ENCODE data around the gene ZNF609.

ZNF609 gene

GRCh38 chr15:64699751-64700388 is 239.5 kb downstream of the ZNF609 start:
- H3K4me3 ChIP-seq (ENCODE audit: low read depth, low read length) = peak overlapping the region; percentile 85
- peak overlapping the region; percentile 92 for H3K9ac ChIP-seq (ENCODE audit: low read length)
- no peaks in the 10 kb centered on the region for H3K9me3 ChIP-seq (ENCODE audit: control insufficient read depth, insufficient read depth, low read depth, low read length)
- peaks cover 44% of the 10 kb centered on the region for H3K36me3 ChIP-seq (ENCODE audit: control insufficient read depth, insufficient read depth, low read length)
- no peaks in the 10 kb centered on the region for H3K27me3 ChIP-seq (ENCODE audit: control insufficient read depth, insufficient read depth, low read length)
- H3K4me1 ChIP-seq (ENCODE audit: control insufficient read depth, insufficient read depth, low read length) = peaks cover 58% of the 10 kb centered on the region
- H3K27ac ChIP-seq (ENCODE audit: low read depth, low read length) = peak overlapping the region; percentile 91

DNA sequence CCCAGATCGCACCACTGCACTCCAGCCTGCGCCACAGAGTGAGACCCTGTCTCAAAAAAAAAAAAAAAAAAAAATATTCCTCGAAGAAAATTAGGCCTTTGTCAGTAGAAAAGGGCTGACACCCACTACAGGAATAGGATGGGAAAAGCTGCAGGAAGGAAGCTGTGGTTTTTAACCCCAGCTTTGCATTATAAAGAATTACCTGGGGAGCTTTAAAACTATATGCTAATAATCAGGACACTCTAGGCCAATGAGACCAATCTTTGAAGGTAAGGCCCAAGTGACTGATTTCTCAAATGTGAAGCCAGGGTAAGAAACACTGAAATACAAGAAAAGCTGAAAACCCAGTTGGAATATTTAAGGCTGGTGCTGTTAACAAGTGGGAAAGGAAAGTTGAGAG is 240.7 kb downstream of the ZNF609 start:
- Histone ChIP-seq H3K27ac (ENCODE audit: low read depth, low read length) (peak overlapping the region; percentile 91), H3K9ac (ENCODE audit: low read length) (peak overlapping the region; percentile 92)

GRCh38 chr15:64701482-64702184 is 241.3 kb downstream of the ZNF609 start:
- H3K36me3 ChIP-seq (ENCODE audit: control insufficient read depth, insufficient read depth, low read length) = peaks cover 30% of the 10 kb centered on the region

More for the DNA sequence above, 240.7 kb downstream of the ZNF609 start:
- H3K36me3 ChIP-seq (ENCODE audit: control insufficient read depth, insufficient read depth, low read length) = peaks cover 35% of the 10 kb centered on the region
- no peaks in the 10 kb centered on the region for H3K9me3 ChIP-seq (ENCODE audit: control insufficient read depth, insufficient read depth, low read depth, low read length)
- peaks cover 58% of the 10 kb centered on the region for H3K4me1 ChIP-seq (ENCODE audit: control insufficient read depth, insufficient read depth, low read length)
- no peaks in the 10 kb centered on the region for H3K27me3 ChIP-seq (ENCODE audit: control insufficient read depth, insufficient read depth, low read length)
- peak overlapping the region; percentile 85 for H3K4me3 ChIP-seq (ENCODE audit: low read depth, low read length)

DNA sequence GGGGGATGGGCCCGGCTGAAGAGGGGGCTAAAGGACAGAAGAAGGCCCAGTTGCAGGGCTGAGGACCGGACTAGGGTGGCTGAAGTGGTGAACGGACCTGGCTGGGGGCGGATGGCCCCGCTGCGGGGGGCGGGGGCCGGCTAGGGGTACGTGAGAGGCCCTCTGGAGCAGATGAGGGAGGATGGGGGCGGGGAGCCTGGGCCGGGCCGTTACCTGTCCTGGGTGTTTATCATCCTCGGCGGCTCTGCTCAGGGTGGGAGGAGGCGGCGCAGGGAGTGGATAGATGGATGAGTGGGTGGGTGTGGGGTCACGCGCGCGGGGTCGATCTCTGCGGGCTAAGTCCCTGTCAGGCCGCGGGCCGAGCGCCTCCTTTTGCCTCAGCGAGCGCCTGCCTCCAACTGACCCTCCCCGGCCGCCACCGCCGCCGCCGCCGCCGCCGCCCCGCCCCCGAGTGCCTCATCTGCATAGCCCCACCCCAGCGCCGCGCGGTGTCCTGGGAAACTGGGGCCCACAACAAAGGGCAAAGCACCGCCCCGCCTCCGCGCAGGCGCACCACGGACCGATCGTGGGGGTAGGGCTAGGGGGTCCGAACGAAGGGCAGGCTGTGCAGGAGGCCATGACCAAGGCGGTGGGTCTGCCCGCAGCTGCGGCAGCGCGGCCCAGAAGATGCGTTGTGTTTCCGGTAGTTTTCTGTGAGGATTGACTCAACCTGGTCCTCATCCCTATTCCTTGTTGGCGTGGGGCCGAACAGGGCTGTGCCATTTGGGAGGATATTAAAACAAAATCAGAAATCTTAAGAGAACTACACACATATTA is 242.6 kb downstream of the ZNF609 start:
- peak overlapping the region; percentile 85 for H3K4me3 ChIP-seq (ENCODE audit: low read depth, low read length)
- peak overlapping the region; percentile 83 for H3K9ac ChIP-seq (ENCODE audit: low read length)
- no peaks in the 10 kb centered on the region for H3K27me3 ChIP-seq (ENCODE audit: control insufficient read depth, insufficient read depth, low read length)
- peaks cover 46% of the 10 kb centered on the region for H3K4me1 ChIP-seq (ENCODE audit: control insufficient read depth, insufficient read depth, low read length)
- peaks cover 22% of the 10 kb centered on the region for H3K36me3 ChIP-seq (ENCODE audit: control insufficient read depth, insufficient read depth, low read length)
- peak overlapping the region; percentile 89 for H3K27ac ChIP-seq (ENCODE audit: low read depth, low read length)
- H3K9me3 ChIP-seq (ENCODE audit: control insufficient read depth, insufficient read depth, low read depth, low read length) = no peaks in the 10 kb centered on the region

More at GRCh38 chr15:64701482-64702184, 241.3 kb downstream of the ZNF609 start:
- Histone ChIP-seq H3K9ac (ENCODE audit: low read length) (peak overlapping the region; percentile 83), H3K27me3 (ENCODE audit: control insufficient read depth, insufficient read depth, low read length) (no peaks in the 10 kb centered on the region), H3K4me3 (ENCODE audit: low read depth, low read length) (peak overlapping the region; percentile 85), H3K4me1 (ENCODE audit: control insufficient read depth, insufficient read depth, low read length) (peaks cover 53% of the 10 kb centered on the region), H3K9me3 (ENCODE audit: control insufficient read depth, insufficient read depth, low read depth, low read length) (no peaks in the 10 kb centered on the region), H3K27ac (ENCODE audit: low read depth, low read length) (peak overlapping the region; percentile 89)

- Histone ChIP-seq H3K4me1 (ENCODE audit: control insufficient read depth, insufficient read depth, low read length) (peaks cover 40% of the 10 kb centered on the region), H3K9ac (ENCODE audit: low read length) (peak overlapping the region; percentile 47), H3K9me3 (ENCODE audit: control insufficient read depth, insufficient read depth, low read depth, low read length) (no peaks in the 10 kb centered on the region), H3K27ac (ENCODE audit: low read depth, low read length) (peak overlapping the region; percentile 52; the same call in 1 of the 2 replicates), H3K4me3 (ENCODE audit: low read depth, low read length) (peak overlapping the region; percentile 41), H3K27me3 (ENCODE audit: control insufficient read depth, insufficient read depth, low read length) (no peaks in the 10 kb centered on the region), H3K36me3 (ENCODE audit: control insufficient read depth, insufficient read depth, low read length) (peaks cover 24% of the 10 kb centered on the region)
These were observed 243.2 kb downstream of the ZNF609 start for GRCh38 chr15:64703632-64703959.

DNA sequence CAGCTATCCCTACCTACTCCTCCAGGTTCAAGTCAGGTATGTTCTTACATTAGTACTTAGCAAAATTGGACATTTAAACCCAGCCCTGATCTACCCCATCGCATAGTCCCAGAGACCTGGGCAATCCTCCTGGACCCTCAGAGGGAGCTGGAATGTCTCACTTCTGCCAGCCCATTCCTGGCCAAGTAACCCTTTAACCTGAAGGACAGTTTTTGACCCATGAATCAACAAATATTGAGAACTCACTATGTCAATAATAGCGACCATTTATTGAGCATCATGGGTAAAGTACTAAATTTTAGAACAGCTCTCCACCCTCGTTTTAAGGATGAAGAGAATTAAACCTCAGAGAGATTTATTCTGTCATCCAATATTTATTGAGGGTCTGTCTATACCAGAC is 244.6 kb downstream of the ZNF609 start:
- H3K36me3 ChIP-seq (ENCODE audit: control insufficient read depth, insufficient read depth, low read length) = peaks cover 32% of the 10 kb centered on the region
- no peaks in the 10 kb centered on the region for H3K9me3 ChIP-seq (ENCODE audit: control insufficient read depth, insufficient read depth, low read depth, low read length)
- no peak overlapping the region for H3K9ac ChIP-seq (ENCODE audit: low read length)
- no peaks in the 10 kb centered on the region for H3K27me3 ChIP-seq (ENCODE audit: control insufficient read depth, insufficient read depth, low read length)
- H3K4me3 ChIP-seq (ENCODE audit: low read depth, low read length) = no peak overlapping the region
- peaks cover 26% of the 10 kb centered on the region for H3K4me1 ChIP-seq (ENCODE audit: control insufficient read depth, insufficient read depth, low read length)
- H3K27ac ChIP-seq (ENCODE audit: low read depth, low read length) = no peak overlapping the region

- H3K4me1 ChIP-seq (ENCODE audit: control insufficient read depth, insufficient read depth, low read length) = peaks cover 16% of the 10 kb centered on the region
- H3K27ac ChIP-seq (ENCODE audit: low read depth, low read length) = no peak overlapping the region
- H3K4me3 ChIP-seq (ENCODE audit: low read depth, low read length) = no peak overlapping the region
- no peaks in the 10 kb centered on the region for H3K27me3 ChIP-seq (ENCODE audit: control insufficient read depth, insufficient read depth, low read length)
- peaks cover 34% of the 10 kb centered on the region for H3K36me3 ChIP-seq (ENCODE audit: control insufficient read depth, insufficient read depth, low read length)
- H3K9ac ChIP-seq (ENCODE audit: low read length) = no peak overlapping the region
- H3K9me3 ChIP-seq (ENCODE audit: control insufficient read depth, insufficient read depth, low read depth, low read length) = no peaks in the 10 kb centered on the region
These were observed 245.9 kb downstream of the ZNF609 start for GRCh38 chr15:64706011-64706911.

DNA sequence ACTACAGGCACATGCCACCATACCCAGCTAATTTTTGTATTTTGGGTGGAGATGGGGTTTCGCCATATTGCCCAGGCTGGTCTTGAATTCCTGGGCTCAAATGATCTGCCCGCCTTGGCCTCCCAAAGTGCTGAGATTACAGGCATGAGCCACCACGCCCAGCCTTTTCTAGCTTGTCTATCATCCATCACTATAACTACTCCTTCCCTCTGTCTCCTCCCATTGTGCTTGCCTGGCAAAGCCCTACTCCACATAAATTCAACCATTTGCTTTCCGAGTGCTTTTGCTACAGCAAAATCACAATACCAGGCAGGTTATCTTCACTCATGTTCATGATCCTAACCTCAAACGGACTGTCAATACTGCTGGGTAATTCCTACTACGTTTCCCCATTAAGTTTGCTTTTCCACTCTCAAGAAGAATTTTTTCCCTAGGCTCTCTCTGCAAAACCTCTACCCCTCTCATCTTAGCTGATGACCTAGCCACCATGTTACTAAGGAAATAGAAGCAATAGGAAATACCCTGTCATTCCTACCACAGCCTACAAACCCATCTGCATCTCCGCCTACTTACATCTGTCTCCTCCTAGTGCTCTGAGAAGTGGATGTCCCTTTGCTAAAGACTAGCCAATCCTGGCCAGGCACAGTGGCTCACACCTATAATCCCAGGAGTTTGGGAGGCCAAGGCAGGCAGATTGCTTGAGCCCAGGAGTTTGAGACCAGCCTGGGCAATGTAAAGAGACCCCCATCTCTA is 250.5 kb downstream of the ZNF609 start:
- Histone ChIP-seq H3K27ac (ENCODE audit: low read depth, low read length) (no peak overlapping the region), H3K4me1 (ENCODE audit: control insufficient read depth, insufficient read depth, low read length) (no peaks in the 10 kb centered on the region), H3K36me3 (ENCODE audit: control insufficient read depth, insufficient read depth, low read length) (peaks cover 55% of the 10 kb centered on the region), H3K4me3 (ENCODE audit: low read depth, low read length) (no peak overlapping the region), H3K9me3 (ENCODE audit: control insufficient read depth, insufficient read depth, low read depth, low read length) (no peaks in the 10 kb centered on the region), H3K27me3 (ENCODE audit: control insufficient read depth, insufficient read depth, low read length) (no peaks in the 10 kb centered on the region), H3K9ac (ENCODE audit: low read length) (no peak overlapping the region)

GRCh38 chr15:64712353-64712752 is 252.0 kb downstream of the ZNF609 start:
- Histone ChIP-seq H3K9ac (ENCODE audit: low read length) (no peak overlapping the region), H3K36me3 (ENCODE audit: control insufficient read depth, insufficient read depth, low read length) (peaks cover 68% of the 10 kb centered on the region), H3K4me3 (ENCODE audit: low read depth, low read length) (no peak overlapping the region), H3K27ac (ENCODE audit: low read depth, low read length) (no peak overlapping the region), H3K4me1 (ENCODE audit: control insufficient read depth, insufficient read depth, low read length) (no peaks in the 10 kb centered on the region), H3K27me3 (ENCODE audit: control insufficient read depth, insufficient read depth, low read length) (no peaks in the 10 kb centered on the region), H3K9me3 (ENCODE audit: control insufficient read depth, insufficient read depth, low read depth, low read length) (no peaks in the 10 kb centered on the region)

DNA sequence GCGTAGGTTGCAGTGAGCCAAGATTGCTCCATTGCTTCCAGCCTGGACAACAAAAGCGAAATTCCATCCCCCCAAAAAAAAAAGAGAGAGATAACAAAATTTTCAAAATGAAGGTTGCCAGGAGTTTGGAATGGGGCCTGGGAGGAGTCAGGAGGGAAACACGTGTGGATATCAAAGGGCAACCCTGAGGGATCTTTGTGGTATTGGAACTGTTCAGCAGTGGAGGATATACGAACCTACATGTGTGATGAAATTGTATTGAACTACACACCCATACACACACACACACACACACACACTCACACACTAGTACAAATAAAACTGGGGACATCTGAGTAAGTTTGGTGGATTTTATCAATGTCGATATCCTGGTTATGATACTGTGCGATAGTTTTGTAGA is 253.2 kb downstream of the ZNF609 start:
- no peaks in the 10 kb centered on the region for H3K27me3 ChIP-seq (ENCODE audit: control insufficient read depth, insufficient read depth, low read length)
- H3K36me3 ChIP-seq (ENCODE audit: control insufficient read depth, insufficient read depth, low read length) = peaks cover 74% of the 10 kb centered on the region
- H3K9ac ChIP-seq (ENCODE audit: low read length) = no peak overlapping the region
- no peak overlapping the region for H3K27ac ChIP-seq (ENCODE audit: low read depth, low read length)
- H3K4me1 ChIP-seq (ENCODE audit: control insufficient read depth, insufficient read depth, low read length) = no peaks in the 10 kb centered on the region
- no peak overlapping the region for H3K4me3 ChIP-seq (ENCODE audit: low read depth, low read length)
- no peaks in the 10 kb centered on the region for H3K9me3 ChIP-seq (ENCODE audit: control insufficient read depth, insufficient read depth, low read depth, low read length)

All from HUES6 (cell line).